Measurements from ENCODE around the gene MEIS2. TPM values are rescaled to one million over a fixed set of nuclear protein-coding genes. Genes with fewer than 3 reads are reported as not detected.

Gene MEIS2
- total RNA-seq, 1 donor from 2014 or later = 35.6 TPM

GRCh38 chr15:36933255-36933990, 166.9 kb downstream of the MEIS2 start:
- Histone ChIP-seq H3K27me3 (ENCODE audit: insufficient read depth, low read length) (no peaks in the 10 kb centered on the region), H4K20me1 (ENCODE audit: insufficient read depth, low read length) (peaks cover 6% of the 10 kb centered on the region), H3K4me1 (ENCODE audit: insufficient read depth, low read length) (peaks cover 10% of the 10 kb centered on the region), H3K4me3 (ENCODE audit: insufficient read depth, low read depth, low read length) (no peak overlapping the region), H2AFZ (ENCODE audit: low read depth, low read length) (no peak overlapping the region), H3K4me2 (ENCODE audit: low read length) (no peak overlapping the region), H3K9ac (ENCODE audit: low read length) (no peak overlapping the region), H3K9me3 (ENCODE audit: insufficient read depth, low read depth, low read length) (no peaks in the 10 kb centered on the region), H3K79me2 (ENCODE audit: insufficient read depth, low read length) (no peaks in the 10 kb centered on the region), H3K27ac (ENCODE audit: low read depth, low read length) (no peak overlapping the region), H3K36me3 (ENCODE audit: insufficient read depth, low read length) (peaks cover 3% of the 10 kb centered on the region)
- FAIRE-seq = no peak
- Mint-ChIP-seq H3K27ac (ENCODE audit: unreplicated experiment) (no peak overlapping the region), H3K27me3 (ENCODE audit: low read depth, unreplicated experiment) (no peaks in the 10 kb centered on the region), H3K9me3 (ENCODE audit: unreplicated experiment) (no peaks in the 10 kb centered on the region), H3K36me3 (ENCODE audit: low read depth, unreplicated experiment) (peaks cover 4% of the 10 kb centered on the region), H3K4me1 (ENCODE audit: low read depth, unreplicated experiment) (peaks cover 2% of the 10 kb centered on the region), H3K4me3 (ENCODE audit: unreplicated experiment) (no peak overlapping the region)
- DNase-seq (ENCODE audit: low read depth) = no peak
- TF ChIP-seq EZH2 (IDR thresholded peaks at IDR 0.05; ENCODE audit: insufficient read depth, low read length) = no peak
- no peak for TF ChIP-seq CTCF (IDR thresholded peaks at IDR 0.05; ENCODE audit: insufficient read depth, low read depth, low read length)

GRCh38 chr15:36932070-36932469, 168.3 kb downstream of the MEIS2 start:
- no peak for DNase-seq (ENCODE audit: low read depth)
- Histone ChIP-seq H3K79me2 (ENCODE audit: insufficient read depth, low read length) (no peaks in the 10 kb centered on the region), H3K9me3 (ENCODE audit: insufficient read depth, low read depth, low read length) (no peaks in the 10 kb centered on the region), H3K4me2 (ENCODE audit: low read length) (no peak overlapping the region), H3K4me3 (ENCODE audit: insufficient read depth, low read depth, low read length) (no peak overlapping the region), H3K4me1 (ENCODE audit: insufficient read depth, low read length) (peaks cover 9% of the 10 kb centered on the region), H3K27me3 (ENCODE audit: insufficient read depth, low read length) (no peaks in the 10 kb centered on the region), H3K27ac (ENCODE audit: low read depth, low read length) (no peak overlapping the region), H2AFZ (ENCODE audit: low read depth, low read length) (no peak overlapping the region), H3K9ac (ENCODE audit: low read length) (no peak overlapping the region), H4K20me1 (ENCODE audit: insufficient read depth, low read length) (peaks cover 6% of the 10 kb centered on the region), H3K36me3 (ENCODE audit: insufficient read depth, low read length) (peaks cover 3% of the 10 kb centered on the region)
- Mint-ChIP-seq H3K9me3 (ENCODE audit: unreplicated experiment) (no peaks in the 10 kb centered on the region), H3K4me1 (ENCODE audit: low read depth, unreplicated experiment) (peaks cover 2% of the 10 kb centered on the region), H3K27me3 (ENCODE audit: low read depth, unreplicated experiment) (no peaks in the 10 kb centered on the region), H3K27ac (ENCODE audit: unreplicated experiment) (no peak overlapping the region), H3K4me3 (ENCODE audit: unreplicated experiment) (no peak overlapping the region), H3K36me3 (ENCODE audit: low read depth, unreplicated experiment) (peaks cover 4% of the 10 kb centered on the region)
- FAIRE-seq = no peak
- no peak for TF ChIP-seq EZH2 (IDR thresholded peaks at IDR 0.05; ENCODE audit: insufficient read depth, low read length)
- TF ChIP-seq CTCF (IDR thresholded peaks at IDR 0.05; ENCODE audit: insufficient read depth, low read depth, low read length) = no peak

- Mint-ChIP-seq H3K4me1 (ENCODE audit: low read depth, unreplicated experiment) (no peaks in the 10 kb centered on the region), H3K27ac (ENCODE audit: unreplicated experiment) (no peak overlapping the region), H3K36me3 (ENCODE audit: low read depth, unreplicated experiment) (peaks cover 6% of the 10 kb centered on the region), H3K4me3 (ENCODE audit: unreplicated experiment) (no peak overlapping the region), H3K9me3 (ENCODE audit: unreplicated experiment) (no peaks in the 10 kb centered on the region), H3K27me3 (ENCODE audit: low read depth, unreplicated experiment) (no peaks in the 10 kb centered on the region)
- Histone ChIP-seq H3K9me3 (ENCODE audit: insufficient read depth, low read depth, low read length) (no peaks in the 10 kb centered on the region), H3K4me3 (ENCODE audit: insufficient read depth, low read depth, low read length) (no peak overlapping the region), H4K20me1 (ENCODE audit: insufficient read depth, low read length) (peaks cover 6% of the 10 kb centered on the region), H3K4me2 (ENCODE audit: low read length) (no peak overlapping the region), H3K4me1 (ENCODE audit: insufficient read depth, low read length) (peaks cover 3% of the 10 kb centered on the region), H2AFZ (ENCODE audit: low read depth, low read length) (no peak overlapping the region), H3K9ac (ENCODE audit: low read length) (no peak overlapping the region), H3K79me2 (ENCODE audit: insufficient read depth, low read length) (no peaks in the 10 kb centered on the region), H3K27ac (ENCODE audit: low read depth, low read length) (no peak overlapping the region), H3K36me3 (ENCODE audit: insufficient read depth, low read length) (peaks cover 3% of the 10 kb centered on the region), H3K27me3 (ENCODE audit: insufficient read depth, low read length) (no peaks in the 10 kb centered on the region)
- no peak for TF ChIP-seq EZH2 (IDR thresholded peaks at IDR 0.05; ENCODE audit: insufficient read depth, low read length)
- TF ChIP-seq CTCF (IDR thresholded peaks at IDR 0.05; ENCODE audit: insufficient read depth, low read depth, low read length) = no peak
- DNase-seq (ENCODE audit: low read depth) (no peak), FAIRE-seq (no peak)
Observed at GRCh38 chr15:36931434-36931833, 168.9 kb downstream of the MEIS2 start.

All from astrocyte (in vitro differentiated cells and primary cell).